Measurements from ENCODE around the gene OTUD1. TPM values are rescaled to one million over a fixed set of nuclear protein-coding genes. Genes with fewer than 3 reads are reported as not detected.

The OTUD1 gene
- total and polyA plus RNA-seq, 2 of the 4 experiments (the other 2 are of a cell fraction): 1.3 to 1.4 TPM

DNA sequence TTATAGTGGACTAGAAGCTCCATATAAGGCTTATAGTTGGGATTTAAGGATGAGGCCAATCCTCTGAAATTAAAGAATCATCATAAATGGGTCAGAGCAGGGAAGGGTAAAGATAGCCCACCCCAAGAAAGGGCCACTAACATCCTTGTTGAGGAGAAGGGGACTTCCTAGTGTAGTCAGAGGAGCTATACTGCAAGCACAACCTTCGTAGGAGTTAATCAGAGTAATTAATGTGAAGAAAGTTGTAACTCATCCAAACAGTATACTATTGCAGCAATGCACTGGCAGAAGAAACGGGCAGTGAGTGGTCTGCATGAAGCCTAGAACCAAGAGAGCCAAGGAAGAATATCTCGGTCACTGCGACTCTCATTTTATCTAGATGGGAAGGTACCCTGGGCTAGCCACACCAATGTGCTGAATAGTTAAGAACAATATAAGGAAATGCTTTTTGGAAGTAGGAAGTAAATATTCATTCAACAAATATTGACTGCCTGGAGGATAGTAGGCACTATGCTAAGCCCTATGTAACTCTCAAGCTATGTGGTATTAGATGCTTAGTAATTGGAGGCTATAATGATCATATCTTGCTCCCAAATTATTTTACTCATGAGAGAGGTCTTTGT lies 13.3 kb downstream of the OTUD1 start:
- Histone ChIP-seq H3K79me1 (ENCODE audit: low read depth in 1 of 2, low read length in 2 of 2) (no peaks in the 10 kb centered on the region), H2AK5ac (ENCODE audit: low read depth, low read length) (no peak overlapping the region), H3K9me1 (ENCODE audit: insufficient read depth, low read length) (no peaks in the 10 kb centered on the region), H3K4me2 (ENCODE audit: low read depth, low read length) (no peak overlapping the region), H3K9ac (ENCODE audit: low read depth, low read length) (no peak overlapping the region), H3K9me3 (ENCODE audit: control insufficient read depth, insufficient read depth, low read length) (no peaks in the 10 kb centered on the region), H3K14ac (replicated peaks; ENCODE audit: low read depth, low read length) (no peak overlapping the region), H3K18ac (ENCODE audit: low read depth, low read length) (no peak overlapping the region), H2BK20ac (ENCODE audit: low read depth, low read length) (no peak overlapping the region), H3K27ac (ENCODE audit: insufficient read depth, low read length) (no peak overlapping the region), H4K91ac (ENCODE audit: insufficient read depth, low read depth, low read length) (no peak overlapping the region), H2AK9ac (replicated peaks; ENCODE audit: low read depth, low read length, poor library complexity) (no peak overlapping the region), H2BK120ac (ENCODE audit: low read depth, low read length) (no peak overlapping the region), H2AFZ (replicated peaks; ENCODE audit: low read length, poor library complexity) (no peak overlapping the region), H2BK15ac (ENCODE audit: low read depth, low read length) (no peak overlapping the region), H4K5ac (ENCODE audit: low read depth, low read length) (no peak overlapping the region), H3K27me3 (ENCODE audit: control insufficient read depth, insufficient read depth, low read length) (no peaks in the 10 kb centered on the region), H3K56ac (ENCODE audit: extremely low read depth, insufficient read depth, low read length) (no peak overlapping the region), H3K4me1 (ENCODE audit: control insufficient read depth, insufficient read depth, low read length) (no peaks in the 10 kb centered on the region), H3K4ac (ENCODE audit: low read depth, low read length) (no peak overlapping the region), H3K23ac (ENCODE audit: low read depth, low read length) (no peak overlapping the region), H3K36me3 (ENCODE audit: control insufficient read depth, insufficient read depth, low read length) (no peaks in the 10 kb centered on the region), H3K4me3 (ENCODE audit: insufficient read depth, low read depth, low read length) (no peak overlapping the region), H4K8ac (ENCODE audit: low read depth in 2 of 2, low read length in 2 of 2) (no peak overlapping the region), H2BK5ac (ENCODE audit: low read depth, low read length, poor library complexity, severe bottlenecking) (no peak overlapping the region), H4K20me1 (ENCODE audit: insufficient read depth, low read length) (no peaks in the 10 kb centered on the region)
- ChIA-PET POLR2A (ENCODE audit: unreplicated experiment) (no interaction called here), CTCF (no interaction called here)
- intact Hi-C loops (cut with micrococcal nuclease): no loop called here
- dilution Hi-C loops (cut with HindIII; ENCODE audit: low sequenced_read_pairs, unreplicated experiment): no loop called here
- in situ Hi-C loops (cut with MboI; ENCODE audit: low sequenced_read_pairs): no loop called here
- ATAC-seq (ENCODE audit: low read depth) (no peak), DNase-seq (no peak)
- WGBS, 2 experiments (ENCODE audit: extremely low coverage in 2 of 2, insufficient read length in 1 of 2): no CpG with 5 or more reads among the region's 4 CpGs
- no TSS peak for BruUV-seq (replicated peaks)
- TF ChIP-seq RAD21 (IDR thresholded peaks at IDR 0.05; ENCODE audit: low read length) (no peak), SMC3 (IDR thresholded peaks at IDR 0.05; ENCODE audit: low read depth, low read length) (no peak), MXI1 (IDR thresholded peaks at IDR 0.05; ENCODE audit: borderline replicate concordance, low read depth, low read length) (no peak), MAZ (IDR thresholded peaks at IDR 0.05; ENCODE audit: borderline replicate concordance, low read depth, low read length) (no peak), FOS (IDR thresholded peaks at IDR 0.05; ENCODE audit: low read depth, low read length) (no peak), RFX5 (IDR thresholded peaks at IDR 0.05; ENCODE audit: low read depth, low read length) (no peak), BHLHE40 (IDR thresholded peaks at IDR 0.05; ENCODE audit: low read depth, low read length) (no peak), MAFK (IDR thresholded peaks at IDR 0.05; ENCODE audit: low read depth, low read length) (no peak), RCOR1 (IDR thresholded peaks at IDR 0.05; ENCODE audit: insufficient replicate concordance, low read length) (no peak), CEBPB (IDR thresholded peaks at IDR 0.05; ENCODE audit: low read depth, low read length) (no peak), POLR2A (IDR thresholded peaks at IDR 0.05; ENCODE audit: low read depth, low read length) (no peak), NFE2L2 (IDR thresholded peaks at IDR 0.05; ENCODE audit: low read depth, low read length) (no peak), CHD1 (IDR thresholded peaks at IDR 0.05; ENCODE audit: low read depth, low read length) (no peak)
- TF ChIP-seq, protein P1, sequence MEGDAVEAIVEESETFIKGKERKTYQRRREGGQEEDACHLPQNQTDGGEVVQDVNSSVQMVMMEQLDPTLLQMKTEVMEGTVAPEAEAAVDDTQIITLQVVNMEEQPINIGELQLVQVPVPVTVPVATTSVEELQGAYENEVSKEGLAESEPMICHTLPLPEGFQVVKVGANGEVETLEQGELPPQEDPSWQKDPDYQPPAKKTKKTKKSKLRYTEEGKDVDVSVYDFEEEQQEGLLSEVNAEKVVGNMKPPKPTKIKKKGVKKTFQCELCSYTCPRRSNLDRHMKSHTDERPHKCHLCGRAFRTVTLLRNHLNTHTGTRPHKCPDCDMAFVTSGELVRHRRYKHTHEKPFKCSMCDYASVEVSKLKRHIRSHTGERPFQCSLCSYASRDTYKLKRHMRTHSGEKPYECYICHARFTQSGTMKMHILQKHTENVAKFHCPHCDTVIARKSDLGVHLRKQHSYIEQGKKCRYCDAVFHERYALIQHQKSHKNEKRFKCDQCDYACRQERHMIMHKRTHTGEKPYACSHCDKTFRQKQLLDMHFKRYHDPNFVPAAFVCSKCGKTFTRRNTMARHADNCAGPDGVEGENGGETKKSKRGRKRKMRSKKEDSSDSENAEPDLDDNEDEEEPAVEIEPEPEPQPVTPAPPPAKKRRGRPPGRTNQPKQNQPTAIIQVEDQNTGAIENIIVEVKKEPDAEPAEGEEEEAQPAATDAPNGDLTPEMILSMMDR (conservative IDR thresholded peaks at IDR 0.05; ENCODE audit: low read depth, low read length): no peak
- TF ChIP-seq, protein P2, sequence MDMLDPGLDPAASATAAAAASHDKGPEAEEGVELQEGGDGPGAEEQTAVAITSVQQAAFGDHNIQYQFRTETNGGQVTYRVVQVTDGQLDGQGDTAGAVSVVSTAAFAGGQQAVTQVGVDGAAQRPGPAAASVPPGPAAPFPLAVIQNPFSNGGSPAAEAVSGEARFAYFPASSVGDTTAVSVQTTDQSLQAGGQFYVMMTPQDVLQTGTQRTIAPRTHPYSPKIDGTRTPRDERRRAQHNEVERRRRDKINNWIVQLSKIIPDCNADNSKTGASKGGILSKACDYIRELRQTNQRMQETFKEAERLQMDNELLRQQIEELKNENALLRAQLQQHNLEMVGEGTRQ (IDR thresholded peaks at IDR 0.05; ENCODE audit: low read depth, low read length): no peak
- TF ChIP-seq, protein P3, sequence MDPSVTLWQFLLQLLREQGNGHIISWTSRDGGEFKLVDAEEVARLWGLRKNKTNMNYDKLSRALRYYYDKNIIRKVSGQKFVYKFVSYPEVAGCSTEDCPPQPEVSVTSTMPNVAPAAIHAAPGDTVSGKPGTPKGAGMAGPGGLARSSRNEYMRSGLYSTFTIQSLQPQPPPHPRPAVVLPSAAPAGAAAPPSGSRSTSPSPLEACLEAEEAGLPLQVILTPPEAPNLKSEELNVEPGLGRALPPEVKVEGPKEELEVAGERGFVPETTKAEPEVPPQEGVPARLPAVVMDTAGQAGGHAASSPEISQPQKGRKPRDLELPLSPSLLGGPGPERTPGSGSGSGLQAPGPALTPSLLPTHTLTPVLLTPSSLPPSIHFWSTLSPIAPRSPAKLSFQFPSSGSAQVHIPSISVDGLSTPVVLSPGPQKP (IDR thresholded peaks at IDR 0.05; ENCODE audit: borderline replicate concordance, low read depth, low read length): no peak

Data from IMR-90 (cell line).